ENCODE data around the gene RALGAPB.
A peak's percentile ranks its signal among the peaks of the same experiment; 100 is the strongest.
"Not testable (repeated sequence)": the region's sequence is repeated elsewhere in the genome, so short reads cannot be mapped to it uniquely, and the experiment has no call there.

Gene RALGAPB

DNA sequence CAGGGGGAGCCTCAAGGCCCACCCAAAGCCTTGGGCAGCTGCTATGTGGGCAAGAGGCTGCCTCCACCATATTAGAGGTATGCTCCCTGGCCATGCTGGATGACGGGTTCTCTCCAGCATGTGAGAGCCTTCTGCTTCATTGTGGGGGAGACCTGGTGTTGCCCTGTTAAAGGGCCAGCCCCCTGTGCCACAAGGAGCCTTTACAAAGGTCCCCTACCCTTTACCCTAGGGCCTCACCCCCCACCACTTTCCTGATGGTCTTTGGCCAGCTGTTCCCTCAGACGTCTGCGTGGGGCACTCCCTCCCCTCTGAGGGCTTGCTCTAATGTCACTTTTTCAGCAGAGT lies 113.5 kb downstream of the RALGAPB start:
- H3K4me3 Mint-ChIP-seq: no peak overlapping the region
- no peaks in the 10 kb centered on the region for H3K4me1 Mint-ChIP-seq (ENCODE audit: low read depth)
- no peak overlapping the region for H3K27ac Mint-ChIP-seq
- no peak for DNase-seq
- no peaks in the 10 kb centered on the region for H3K27me3 Mint-ChIP-seq
- no peaks in the 10 kb centered on the region for H3K36me3 Mint-ChIP-seq (ENCODE audit: low read depth)
- H3K9me3 Mint-ChIP-seq: no peaks in the 10 kb centered on the region

DNA sequence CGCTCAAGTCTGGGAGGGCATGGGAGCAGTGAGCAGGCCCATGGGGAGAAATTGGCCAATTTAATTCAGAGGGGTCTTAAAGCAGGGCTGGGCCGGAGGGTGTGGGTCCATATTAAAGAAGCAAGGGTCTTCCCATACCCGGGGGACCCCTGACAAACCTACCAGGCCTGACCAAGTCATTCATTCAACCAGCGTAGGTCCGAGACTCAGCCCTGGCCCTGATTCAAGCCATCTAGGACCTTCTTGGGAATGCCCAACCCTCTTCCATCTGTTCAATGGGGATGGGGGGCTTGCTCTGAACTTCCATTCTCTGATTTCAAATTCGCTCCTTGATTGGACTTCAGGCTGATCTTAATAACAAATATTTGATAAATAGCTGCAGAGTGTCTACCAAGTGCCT lies 115.7 kb downstream of the RALGAPB start:
- Mint-ChIP-seq H3K27me3 (no peaks in the 10 kb centered on the region), H3K4me3 (no peak overlapping the region), H3K36me3 (ENCODE audit: low read depth) (no peaks in the 10 kb centered on the region), H3K4me1 (ENCODE audit: low read depth) (no peaks in the 10 kb centered on the region), H3K9me3 (no peaks in the 10 kb centered on the region), H3K27ac (no peak overlapping the region)
- no peak for DNase-seq

DNA sequence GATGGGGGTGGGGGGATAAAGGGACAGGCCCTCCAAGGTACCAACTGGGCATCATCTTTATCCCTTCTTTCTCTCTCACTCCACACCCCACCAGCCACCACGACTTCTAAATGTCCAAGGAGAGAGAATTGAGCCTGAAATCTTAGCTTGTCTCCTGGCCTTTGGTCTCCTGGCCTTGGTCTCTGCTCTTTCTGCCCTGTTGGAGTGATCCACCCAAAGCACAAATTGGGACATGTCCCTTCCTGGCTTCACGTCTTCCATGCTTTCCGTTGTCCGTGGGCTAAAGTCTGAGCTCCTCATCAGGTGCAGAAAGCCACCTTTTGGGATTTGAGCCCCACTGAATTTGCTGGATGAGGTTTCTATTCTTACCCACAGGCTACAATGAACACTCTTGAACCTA lies 116.7 kb downstream of the RALGAPB start:
- Mint-ChIP-seq H3K27me3 (no peaks in the 10 kb centered on the region), H3K9me3 (no peaks in the 10 kb centered on the region), H3K4me3 (no peak overlapping the region), H3K36me3 (ENCODE audit: low read depth) (no peaks in the 10 kb centered on the region), H3K27ac (no peak overlapping the region), H3K4me1 (ENCODE audit: low read depth) (no peaks in the 10 kb centered on the region)
- no peak for DNase-seq

DNA sequence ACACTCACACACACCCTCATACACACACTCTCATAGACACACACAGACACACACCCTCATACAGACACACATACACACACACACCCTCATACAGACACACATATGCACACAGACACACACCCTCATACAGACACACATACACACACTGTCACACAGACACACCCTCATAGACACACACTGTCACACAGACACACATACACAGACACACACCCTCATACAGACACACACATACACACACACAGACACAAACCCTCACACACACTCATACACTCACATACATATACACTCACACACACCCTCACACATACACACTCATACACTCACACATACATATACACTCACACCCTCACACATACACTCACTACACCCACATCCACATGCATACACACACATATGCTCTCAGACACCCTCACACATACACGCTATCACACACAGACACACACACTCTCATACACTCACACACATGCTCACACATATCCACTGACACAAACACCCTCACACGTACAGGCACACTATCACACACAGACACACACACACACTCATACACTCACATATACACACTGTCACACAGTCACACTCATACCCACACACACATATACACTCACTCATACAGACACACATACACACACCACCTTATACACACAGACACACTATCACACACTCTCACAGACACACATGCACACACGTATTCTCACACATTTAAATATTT lies 117.5 kb downstream of the RALGAPB start:
- Mint-ChIP-seq H3K9me3 (no peaks in the 10 kb centered on the region), H3K27me3 (no peaks in the 10 kb centered on the region), H3K27ac (no peak overlapping the region), H3K4me1 (ENCODE audit: low read depth) (no peaks in the 10 kb centered on the region), H3K4me3 (no peak overlapping the region), H3K36me3 (ENCODE audit: low read depth) (no peaks in the 10 kb centered on the region)
- no peak for DNase-seq

DNA sequence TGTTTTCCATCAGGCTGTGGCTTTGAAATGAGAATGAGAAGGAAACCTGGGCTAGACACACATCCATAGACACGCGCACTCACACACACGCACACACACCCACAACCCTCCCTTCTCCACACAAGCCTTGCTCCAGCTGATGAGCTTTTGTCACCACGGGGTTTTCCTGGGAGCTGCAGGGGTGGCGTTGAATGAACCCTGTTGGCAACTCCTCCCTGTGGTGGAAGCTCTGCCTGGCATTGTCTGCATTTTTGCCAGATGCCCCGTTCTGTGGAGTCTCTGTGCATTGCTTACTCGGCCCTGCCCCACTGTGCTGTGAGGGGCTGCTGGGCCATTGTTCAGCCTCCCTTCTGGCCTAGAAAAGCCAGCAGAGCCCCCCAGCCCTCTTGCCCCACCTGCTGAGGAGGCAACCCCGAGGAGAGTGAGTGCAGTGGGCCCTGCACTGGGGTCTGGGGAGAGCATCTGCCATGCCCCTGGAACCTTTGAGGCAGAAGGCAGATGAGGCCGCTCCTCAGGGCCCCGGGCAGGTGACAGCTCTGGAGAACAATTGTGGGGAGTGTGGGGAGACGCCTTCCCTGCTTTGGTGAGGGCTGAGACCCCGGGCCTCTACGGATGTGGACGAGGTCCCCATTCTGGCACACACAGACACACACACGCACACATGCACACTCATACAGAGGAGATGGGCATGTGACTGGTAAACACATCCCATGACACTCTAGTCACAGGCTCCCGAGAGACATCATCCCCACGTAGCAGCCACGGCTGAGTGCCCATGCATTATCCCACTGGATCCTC lies 118.2 kb downstream of the RALGAPB start:
- Mint-ChIP-seq H3K9me3 (no peaks in the 10 kb centered on the region), H3K36me3 (ENCODE audit: low read depth) (no peaks in the 10 kb centered on the region), H3K4me3 (no peak overlapping the region), H3K27ac (no peak overlapping the region), H3K27me3 (no peaks in the 10 kb centered on the region), H3K4me1 (ENCODE audit: low read depth) (no peaks in the 10 kb centered on the region)
- no peak for DNase-seq

DNA sequence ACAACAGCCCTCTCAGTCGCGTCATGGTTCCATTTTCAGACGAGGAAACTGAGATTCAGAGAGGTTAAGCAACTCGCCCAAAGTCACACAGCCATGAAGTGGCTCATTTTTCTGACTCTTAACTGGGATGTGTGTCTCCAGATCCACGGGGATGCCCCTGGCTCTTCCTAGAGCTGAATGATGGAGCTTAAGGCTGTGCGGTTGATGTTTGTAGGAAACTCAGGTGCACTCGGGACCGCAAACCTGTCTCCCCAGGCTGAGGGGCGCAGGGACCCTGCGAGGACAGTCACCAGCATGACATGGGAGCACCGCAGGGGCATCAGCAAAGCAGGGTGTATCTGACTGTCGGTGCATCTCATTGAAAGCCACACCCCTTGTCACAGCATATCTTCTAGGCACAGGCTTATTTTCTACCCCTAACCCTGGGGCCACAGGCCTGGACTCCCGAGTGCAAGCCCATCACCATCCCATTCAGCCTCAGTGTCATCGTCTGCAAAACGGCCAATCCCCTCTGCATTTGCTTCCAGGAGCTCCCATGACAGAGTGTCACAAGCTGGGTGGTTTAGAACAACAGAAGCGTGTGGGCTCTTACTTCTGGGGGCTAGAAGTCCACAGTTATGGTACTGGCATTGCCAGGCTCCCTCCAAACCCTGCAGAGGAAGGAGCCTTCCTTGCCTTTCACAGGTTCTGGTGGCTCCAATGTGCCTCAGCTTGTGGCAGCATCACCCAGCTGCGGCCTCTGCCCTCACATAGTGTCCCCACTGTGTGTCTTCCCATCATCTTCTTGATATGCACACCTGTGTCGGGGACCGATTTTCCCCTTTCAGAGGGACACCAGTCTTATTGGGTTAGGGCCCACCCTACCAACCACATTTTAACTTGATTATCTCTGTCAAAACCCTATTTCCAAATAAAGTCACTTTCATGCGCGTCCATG lies 119.1 kb downstream of the RALGAPB start:
- no peak for DNase-seq
- H3K36me3 Mint-ChIP-seq (ENCODE audit: low read depth): no peaks in the 10 kb centered on the region
- H3K4me3 Mint-ChIP-seq: no peak overlapping the region
- H3K9me3 Mint-ChIP-seq: no peaks in the 10 kb centered on the region
- H3K4me1 Mint-ChIP-seq (ENCODE audit: low read depth): no peaks in the 10 kb centered on the region
- no peak overlapping the region for H3K27ac Mint-ChIP-seq
- peaks cover 2% of the 10 kb centered on the region for H3K27me3 Mint-ChIP-seq

DNA sequence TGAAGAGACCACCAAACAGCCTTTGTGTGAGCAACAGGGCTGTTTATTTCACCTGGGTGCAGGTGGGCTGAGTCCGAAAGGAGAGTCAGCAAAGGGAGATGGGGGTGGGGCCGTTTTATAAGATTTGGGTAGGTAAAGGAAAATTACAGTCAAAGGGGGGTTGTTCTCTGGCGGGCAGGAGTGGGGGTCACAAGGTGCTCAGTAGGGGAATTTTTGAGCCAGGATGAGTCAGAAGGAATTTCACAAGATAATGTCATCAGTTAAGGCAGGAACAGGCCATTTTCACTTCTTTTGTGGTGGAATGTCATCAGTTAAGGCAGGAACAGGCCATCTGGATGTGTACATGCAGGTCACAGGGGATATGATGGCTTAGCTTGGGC lies 119.8 kb downstream of the RALGAPB start:
- not testable (repeated sequence) for H3K9me3 Mint-ChIP-seq; DNase-seq; H3K4me3 Mint-ChIP-seq; H3K4me1 Mint-ChIP-seq (ENCODE audit: low read depth); H3K36me3 Mint-ChIP-seq (ENCODE audit: low read depth); H3K27ac Mint-ChIP-seq; H3K27me3 Mint-ChIP-seq

DNA sequence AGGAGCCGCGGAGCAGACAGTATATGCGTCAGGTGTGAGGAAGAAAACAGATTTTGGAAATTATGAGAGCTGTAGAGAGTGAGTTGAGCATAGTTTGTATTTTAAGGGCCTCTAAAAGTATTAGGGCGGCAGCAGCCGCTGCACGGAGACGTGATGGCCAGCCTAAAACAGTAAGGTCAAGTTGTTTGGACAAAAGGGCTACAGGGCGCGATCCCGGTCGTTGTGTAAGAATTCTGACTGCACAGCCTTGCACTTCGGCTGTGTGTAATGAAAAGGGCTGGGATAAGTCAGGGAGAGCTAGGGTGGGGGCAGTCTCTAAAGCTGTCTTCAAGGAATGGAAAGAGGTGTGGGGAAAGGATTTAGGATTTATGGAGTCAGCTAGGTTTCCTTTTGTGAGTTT lies 121.6 kb downstream of the RALGAPB start:
- H3K4me1 Mint-ChIP-seq (ENCODE audit: low read depth); H3K36me3 Mint-ChIP-seq (ENCODE audit: low read depth); H3K9me3 Mint-ChIP-seq; DNase-seq; H3K4me3 Mint-ChIP-seq; H3K27ac Mint-ChIP-seq: not testable (repeated sequence)
- H3K27me3 Mint-ChIP-seq: peaks cover 17% of the 10 kb centered on the region

DNA sequence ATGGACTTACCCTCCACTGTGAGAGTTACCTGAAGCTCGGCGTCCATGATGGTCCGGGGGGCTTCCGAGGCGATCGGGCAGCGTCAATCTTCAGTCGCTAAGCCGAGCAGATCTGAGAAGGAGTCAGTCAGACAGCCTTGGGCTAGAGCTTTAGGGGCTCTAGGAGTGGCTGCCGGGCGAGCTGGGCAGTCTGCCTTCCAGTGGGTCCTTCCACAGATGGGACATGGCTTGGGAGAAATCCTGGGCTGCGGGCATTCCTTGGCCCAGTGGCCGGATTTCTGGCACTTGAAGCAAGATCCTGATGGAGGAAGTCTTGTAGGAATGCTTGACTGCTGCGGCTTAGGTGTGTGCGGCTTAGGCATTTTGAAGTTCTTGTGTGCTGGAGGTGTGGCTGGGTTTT lies 123.2 kb downstream of the RALGAPB start:
- H3K9me3 Mint-ChIP-seq; H3K4me1 Mint-ChIP-seq (ENCODE audit: low read depth); H3K4me3 Mint-ChIP-seq; H3K27ac Mint-ChIP-seq; H3K36me3 Mint-ChIP-seq (ENCODE audit: low read depth); DNase-seq: not testable (repeated sequence)
- H3K27me3 Mint-ChIP-seq: peaks cover 29% of the 10 kb centered on the region

DNA sequence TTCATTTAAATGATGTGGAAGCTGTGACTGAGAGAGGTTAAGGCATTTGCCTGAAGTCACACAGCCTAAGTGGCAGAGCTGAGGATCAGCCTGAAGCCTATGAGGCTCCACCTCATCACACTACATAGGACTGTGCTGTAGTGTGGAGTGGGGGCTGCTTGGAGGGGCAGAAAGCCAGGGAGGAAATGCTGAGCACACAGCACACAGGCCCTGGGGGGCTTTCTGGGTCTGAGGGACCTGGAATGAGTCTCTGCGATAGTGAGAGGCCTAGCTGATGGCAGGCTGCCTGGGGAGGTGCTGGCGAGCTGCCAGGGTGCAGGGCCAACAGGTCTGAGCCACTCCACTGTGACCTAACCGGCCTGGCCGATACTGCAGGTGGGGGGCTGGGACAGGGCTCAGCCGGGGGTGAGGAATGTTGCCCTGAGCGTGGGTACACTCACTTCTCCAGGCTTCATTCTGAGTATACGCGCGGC lies 126.8 kb downstream of the RALGAPB start:
- Mint-ChIP-seq H3K36me3 (ENCODE audit: low read depth) (no peaks in the 10 kb centered on the region), H3K4me1 (ENCODE audit: low read depth) (peaks cover 8% of the 10 kb centered on the region), H3K27ac (no peak overlapping the region), H3K9me3 (no peaks in the 10 kb centered on the region), H3K4me3 (no peak overlapping the region), H3K27me3 (peaks cover 60% of the 10 kb centered on the region)
- DNase-seq: no peak

DNA sequence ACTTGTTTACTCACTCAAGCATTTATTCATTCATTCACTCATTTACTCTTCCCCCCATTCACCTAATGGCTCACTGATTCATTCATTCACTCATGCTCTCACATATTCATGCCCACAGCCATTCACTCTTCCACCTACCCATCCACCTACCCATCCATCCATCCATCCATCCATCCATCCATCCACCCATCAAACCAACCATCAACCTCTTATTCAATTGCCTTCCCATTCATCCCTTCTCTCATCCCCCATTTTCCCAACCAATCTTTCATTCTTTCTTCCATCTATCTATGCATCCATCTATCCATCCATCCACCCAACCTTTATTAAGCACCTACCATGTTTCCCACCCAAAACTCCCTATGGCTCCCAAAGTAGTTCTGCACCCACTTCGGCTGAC lies 127.4 kb downstream of the RALGAPB start:
- Mint-ChIP-seq H3K36me3 (ENCODE audit: low read depth) (no peaks in the 10 kb centered on the region), H3K9me3 (no peaks in the 10 kb centered on the region), H3K27me3 (peaks cover 63% of the 10 kb centered on the region), H3K4me1 (ENCODE audit: low read depth) (peaks cover 8% of the 10 kb centered on the region), H3K27ac (no peak overlapping the region), H3K4me3 (no peak overlapping the region)
- DNase-seq: no peak

DNA sequence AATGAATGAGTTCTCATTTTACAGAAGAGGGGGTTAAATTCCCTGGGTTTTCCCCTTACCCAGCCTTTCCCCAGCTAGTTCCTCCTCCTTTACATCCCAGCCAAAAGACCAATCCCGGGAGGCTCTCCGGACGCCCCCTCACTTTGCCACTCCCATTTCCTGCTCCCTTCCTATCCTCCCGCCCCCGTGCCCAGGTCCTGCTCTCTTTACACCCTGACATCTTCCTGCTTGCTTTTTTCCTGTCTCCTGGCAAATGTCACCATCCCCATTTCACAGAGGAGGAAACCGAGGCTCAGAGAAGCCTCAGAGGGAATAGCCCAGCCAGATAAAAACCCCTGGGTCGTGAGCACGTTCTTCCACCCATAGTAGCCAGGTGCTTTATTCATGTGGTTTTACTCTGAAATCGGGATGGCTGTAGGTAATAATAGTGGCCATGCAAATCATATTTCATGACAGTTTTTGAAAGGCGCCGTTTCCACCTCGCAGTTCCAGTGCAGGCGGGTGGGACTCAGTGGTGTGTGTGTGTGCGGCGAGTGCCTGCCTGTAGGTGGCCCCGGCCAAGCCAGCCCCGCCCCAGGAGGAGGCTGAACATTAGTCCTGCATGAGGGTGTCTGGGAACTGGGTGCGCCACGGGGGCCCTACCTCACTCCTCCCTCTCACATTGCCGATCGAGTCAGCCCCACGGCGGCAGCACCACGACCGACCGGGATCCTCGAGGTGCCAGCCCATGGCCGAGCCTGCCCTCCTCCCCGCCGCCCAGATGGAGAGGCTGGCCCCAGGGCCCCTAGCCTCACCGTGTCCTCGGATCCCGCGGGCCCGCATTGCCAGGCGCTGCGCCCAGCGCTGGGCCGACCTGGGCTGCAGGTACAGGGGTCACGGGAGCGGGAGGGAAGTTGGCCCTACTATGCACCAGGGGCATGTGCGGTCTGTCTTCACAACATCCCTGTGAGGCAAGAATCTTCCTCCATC lies 128.9 kb downstream of the RALGAPB start, which contains the start of gene ARHGAP40:
ARHGAP40 (plus strand) TSS at position 594 of the 969 bp plus-strand sequence.
- no peaks in the 10 kb centered on the region for H3K36me3 Mint-ChIP-seq (ENCODE audit: low read depth)
- H3K9me3 Mint-ChIP-seq: no peaks in the 10 kb centered on the region
- peak within 1 kb of the TSS; percentile 19 for H3K4me3 Mint-ChIP-seq
- peaks cover 8% of the 10 kb centered on the region for H3K4me1 Mint-ChIP-seq (ENCODE audit: low read depth)
- peak; percentile 42 for DNase-seq
- no peak within 1 kb of the TSS for H3K27ac Mint-ChIP-seq
- H3K27me3 Mint-ChIP-seq: peaks cover 74% of the 10 kb centered on the region

DNA sequence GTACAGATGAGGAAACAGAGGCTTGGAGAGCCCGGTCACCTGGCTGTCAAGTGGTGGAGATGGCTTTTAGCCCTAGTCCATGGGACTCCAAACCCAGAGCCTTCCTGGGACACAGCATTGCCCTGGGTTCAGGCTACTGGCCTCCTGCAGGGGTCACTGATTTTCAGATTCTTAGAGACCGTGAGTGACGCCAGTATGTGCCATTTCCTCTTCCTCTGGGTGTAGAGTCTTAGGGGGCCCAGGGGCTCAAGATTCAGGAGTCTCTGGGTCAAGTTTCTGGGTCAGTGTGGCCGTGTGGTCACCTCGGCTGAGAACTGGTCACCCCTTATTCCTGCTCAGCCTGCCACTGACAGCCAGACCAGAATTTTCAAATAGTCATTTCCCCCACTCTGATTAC lies 129.5 kb downstream of the RALGAPB start:
- no peak overlapping the region for H3K4me3 Mint-ChIP-seq
- H3K27ac Mint-ChIP-seq: no peak overlapping the region
- H3K9me3 Mint-ChIP-seq: no peaks in the 10 kb centered on the region
- peaks cover 8% of the 10 kb centered on the region for H3K4me1 Mint-ChIP-seq (ENCODE audit: low read depth)
- H3K27me3 Mint-ChIP-seq: peaks cover 77% of the 10 kb centered on the region
- no peak for DNase-seq
- no peaks in the 10 kb centered on the region for H3K36me3 Mint-ChIP-seq (ENCODE audit: low read depth)

DNA sequence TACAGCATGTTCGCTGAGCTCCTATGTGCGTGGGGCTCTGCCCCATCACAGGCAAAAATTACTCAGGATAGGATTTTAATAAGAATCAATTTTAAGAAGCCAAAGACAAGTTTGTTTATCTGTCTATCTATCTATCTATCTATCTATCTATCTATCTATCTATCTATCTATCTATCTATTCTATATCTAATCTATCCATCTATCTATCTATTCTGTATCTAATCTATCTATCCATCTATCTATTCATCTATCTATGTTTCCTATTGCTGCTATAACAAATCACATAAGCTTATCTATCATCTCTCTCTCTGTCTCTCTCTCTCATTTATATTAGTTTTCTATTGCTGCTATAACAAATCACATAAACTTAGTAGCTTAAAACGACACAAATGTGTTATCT lies 130.6 kb downstream of the RALGAPB start:
- Mint-ChIP-seq H3K36me3 (ENCODE audit: low read depth) (no peaks in the 10 kb centered on the region), H3K4me3 (no peak overlapping the region), H3K27me3 (peaks cover 77% of the 10 kb centered on the region), H3K4me1 (ENCODE audit: low read depth) (peaks cover 8% of the 10 kb centered on the region), H3K27ac (no peak overlapping the region), H3K9me3 (no peaks in the 10 kb centered on the region)
- DNase-seq: no peak
